ENCODE data around the gene HSP90AB1. TPM values are rescaled to one million over a fixed set of nuclear protein-coding genes. Genes with fewer than 3 reads are reported as not detected.
A peak's percentile ranks its signal among the peaks of the same experiment; 100 is the strongest.

HSP90AB1 gene
- 644 TPM for polyA plus RNA-seq (2013, experiment 1 of 2; ENCODE audit: insufficient read length)
- 681 TPM for polyA plus RNA-seq (2013, experiment 2 of 2; ENCODE audit: insufficient read length)

GRCh38 chr6:44246663-44247337, at the start of gene HSP90AB1:
TSS of gene HSP90AB1 (plus strand) at chr6:44247101. CDS start at chr6:44248630, 1,529 bp downstream.
- peak; percentile 98 for DNase-seq

GRCh38 chr6:44198684-44199083, 48.2 kb upstream of the HSP90AB1 start:
- no peak for DNase-seq

GRCh38 chr6:44199883-44200282, 47.0 kb upstream of the HSP90AB1 start:
- DNase-seq, result no peak

- no peak for DNase-seq
These were observed 45.7 kb upstream of the HSP90AB1 start for GRCh38 chr6:44201200-44201599.

GRCh38 chr6:44201638-44202303, 45.1 kb upstream of the HSP90AB1 start:
- no peak for DNase-seq

- DNase-seq, result no peak
These were observed 44.4 kb upstream of the HSP90AB1 start for GRCh38 chr6:44202332-44202971.

- no peak for DNase-seq
These were observed 43.7 kb upstream of the HSP90AB1 start for GRCh38 chr6:44202972-44203750.

- DNase-seq, result no peak
These were observed 42.9 kb upstream of the HSP90AB1 start for GRCh38 chr6:44203955-44204354.

GRCh38 chr6:44207966-44208365, 38.9 kb upstream of the HSP90AB1 start:
- no peak for DNase-seq

- DNase-seq, result no peak
These were observed 35.6 kb upstream of the HSP90AB1 start for GRCh38 chr6:44211284-44211683.

- DNase-seq, result no peak
These were observed 32.6 kb upstream of the HSP90AB1 start for GRCh38 chr6:44214307-44214706.

- DNase-seq, result no peak
These were observed 30.1 kb upstream of the HSP90AB1 start, which contains the start of gene MYMX for GRCh38 chr6:44216677-44217331. TSS of gene MYMX (plus strand) at chr6:44216926. CDS start at chr6:44217472, 546 bp downstream.

GRCh38 chr6:44217332-44218143, 29.4 kb upstream of the HSP90AB1 start:
- DNase-seq, result no peak

- peak; percentile 32 for DNase-seq
These were observed 27.7 kb upstream of the HSP90AB1 start for GRCh38 chr6:44219053-44219814.

- no peak for DNase-seq
These were observed 26.8 kb upstream of the HSP90AB1 start for GRCh38 chr6:44219815-44220784.

GRCh38 chr6:44220913-44221290, 26.0 kb upstream of the HSP90AB1 start:
- no peak for DNase-seq

GRCh38 chr6:44221291-44221960, 25.5 kb upstream of the HSP90AB1 start:
- peak; percentile 87 for DNase-seq

GRCh38 chr6:44221961-44222335, 25.0 kb upstream of the HSP90AB1 start:
- no peak for DNase-seq

All from fibroblast of skin of scalp (primary cell).